Activated CD8-positive, alpha-beta memory T cell treated with anti-CD3 and anti-CD28 coated beads, Interleukin-2, amount 50 U/mL, for 48 hours (primary cell): ENCODE results near the gene KLK12.

Experiments used
- DNase-seq: peaks from one replicate; pipeline ENCODE4 v3.0.0-alpha.2; 2020

The KLK12 gene

GRCh38 chr19:51034704-51035103 lies at the start of gene KLK12:
Gene KLK12 (minus strand): TSS chr19:51035002. CDS start chr19:51034621, 381 bp downstream.
- DNase-seq = no peak

- no peak for DNase-seq
These were observed 49.7 kb upstream of the KLK12 start for GRCh38 chr19:51084505-51084904.

GRCh38 chr19:51083783-51084182 lies 49.0 kb upstream of the KLK12 start:
- no peak for DNase-seq

- DNase-seq = no peak
These were observed 48.4 kb upstream of the KLK12 start for GRCh38 chr19:51083181-51083580.

GRCh38 chr19:51082611-51083010 lies 47.8 kb upstream of the KLK12 start, which contains the start of gene KLK14:
Gene KLK14 (minus strand): TSS chr19:51082887. CDS start chr19:51082614, 273 bp downstream.
- no peak for DNase-seq

GRCh38 chr19:51081476-51081875 lies 46.7 kb upstream of the KLK12 start:
- DNase-seq = no peak

- no peak for DNase-seq
These were observed 44.8 kb upstream of the KLK12 start for GRCh38 chr19:51079481-51080110.

- no peak for DNase-seq
These were observed 43.9 kb upstream of the KLK12 start for GRCh38 chr19:51078731-51079130.

GRCh38 chr19:51078104-51078503 lies 43.3 kb upstream of the KLK12 start:
- no peak for DNase-seq

- no peak for DNase-seq
These were observed 41.9 kb upstream of the KLK12 start for GRCh38 chr19:51076631-51077213.

- DNase-seq = no peak
These were observed 41.2 kb upstream of the KLK12 start for GRCh38 chr19:51075998-51076397.

- no peak for DNase-seq
These were observed 36.2 kb upstream of the KLK12 start for GRCh38 chr19:51071095-51071405.

- DNase-seq = no peak
These were observed 35.7 kb upstream of the KLK12 start for GRCh38 chr19:51070334-51071094.

- no peak for DNase-seq
These were observed 31.8 kb upstream of the KLK12 start for GRCh38 chr19:51066393-51067186.

GRCh38 chr19:51065221-51065960 lies 30.6 kb upstream of the KLK12 start:
- no peak for DNase-seq

- no peak for DNase-seq
These were observed 29.9 kb upstream of the KLK12 start, which contains the start of gene KLK13 for GRCh38 chr19:51064534-51065220. Gene KLK13 (minus strand): TSS chr19:51065092. CDS start chr19:51065067, 25 bp downstream.

- DNase-seq = no peak
These were observed 28.9 kb upstream of the KLK12 start for GRCh38 chr19:51063664-51064063.

- no peak for DNase-seq
These were observed 26.2 kb upstream of the KLK12 start for GRCh38 chr19:51060973-51061372.

- no peak for DNase-seq
These were observed 25.5 kb upstream of the KLK12 start for GRCh38 chr19:51060336-51060735.

GRCh38 chr19:51059715-51060114 lies 24.9 kb upstream of the KLK12 start:
- DNase-seq = no peak

- DNase-seq = no peak
These were observed 21.1 kb upstream of the KLK12 start for GRCh38 chr19:51055866-51056265.

GRCh38 chr19:51047031-51047335 lies 12.2 kb upstream of the KLK12 start:
- DNase-seq = no peak
